HUES64 (cell line): Measurements from ENCODE around the gene ZSWIM4.

Experiments used
- H3K27ac ChIP-seq: 2 replicates; pipeline ENCODE4 v1.7.0; 2013; ENCODE audit warnings: low read depth, low read length, inconsistent platforms
- H3K27me3 ChIP-seq: 2 replicates; pipeline ENCODE4 v1.6.1; 2013; ENCODE audit warnings: mild to moderate bottlenecking, low read length; ENCODE audit not compliant: insufficient read depth
- H3K36me3 ChIP-seq: 2 replicates; pipeline ENCODE4 v1.6.1; 2013; ENCODE audit warnings: mild to moderate bottlenecking, low read length; ENCODE audit not compliant: insufficient read depth
- H3K4me1 ChIP-seq: 2 replicates; pipeline ENCODE4 v1.6.1; 2013; ENCODE audit warnings: mild to moderate bottlenecking, low read length, moderate library complexity; ENCODE audit not compliant: insufficient read depth
- H3K4me3 ChIP-seq: 2 replicates; pipeline ENCODE4 v1.5.1; 2013; ENCODE audit warnings: mild to moderate bottlenecking, low read length, moderate library complexity
- H3K9ac ChIP-seq: 2 replicates; pipeline ENCODE4 v1.6.1; 2013; ENCODE audit warnings: mild to moderate bottlenecking, low read depth, low read length
- H3K9me3 ChIP-seq: 2 replicates; pipeline ENCODE4 v1.6.1; 2013; ENCODE audit warnings: low read depth, low read length; ENCODE audit not compliant: insufficient read depth
- WGBS: fragments of 150-250, 120-280 bp; methylation state at CpG from one replicate; pipeline ENCODE4 v1.1.7; 2013; ENCODE audit warnings: missing lambda C conversion rate; 5-methylcytosine and 5-hydroxymethylcytosine counted together

ZSWIM4 gene

DNA sequence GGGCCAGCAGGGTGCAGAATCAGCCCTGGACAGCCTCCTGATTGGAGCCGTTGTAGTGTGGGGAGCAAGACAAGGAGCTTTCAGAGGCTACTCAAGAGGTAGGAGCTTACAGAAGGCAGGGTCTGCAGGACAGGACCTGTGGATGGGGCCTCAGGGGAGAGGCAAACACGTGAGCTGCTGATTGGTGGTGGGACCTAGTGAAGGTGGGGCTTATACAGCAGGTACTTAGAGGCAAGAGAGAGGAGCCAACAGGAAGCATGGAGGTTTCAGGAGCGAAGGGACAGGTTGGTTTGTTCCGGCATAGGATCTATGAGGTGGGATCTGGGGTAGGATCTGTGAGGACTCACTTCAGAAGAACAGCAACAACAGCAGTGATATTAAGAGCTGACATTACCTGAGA is 32.4 kb downstream of the ZSWIM4 start:
- 78% methylated on average over 4 of the region's 4 CpGs for WGBS
- Histone ChIP-seq H3K4me1 (no peaks in the 10 kb centered on the region; the same call in 1 of the 2 replicates), H3K9ac (no peak overlapping the region), H3K27ac (no peak overlapping the region), H3K9me3 (no peaks in the 10 kb centered on the region), H3K27me3 (no peaks in the 10 kb centered on the region), H3K4me3 (no peak overlapping the region), H3K36me3 (peaks cover 48% of the 10 kb centered on the region)

DNA sequence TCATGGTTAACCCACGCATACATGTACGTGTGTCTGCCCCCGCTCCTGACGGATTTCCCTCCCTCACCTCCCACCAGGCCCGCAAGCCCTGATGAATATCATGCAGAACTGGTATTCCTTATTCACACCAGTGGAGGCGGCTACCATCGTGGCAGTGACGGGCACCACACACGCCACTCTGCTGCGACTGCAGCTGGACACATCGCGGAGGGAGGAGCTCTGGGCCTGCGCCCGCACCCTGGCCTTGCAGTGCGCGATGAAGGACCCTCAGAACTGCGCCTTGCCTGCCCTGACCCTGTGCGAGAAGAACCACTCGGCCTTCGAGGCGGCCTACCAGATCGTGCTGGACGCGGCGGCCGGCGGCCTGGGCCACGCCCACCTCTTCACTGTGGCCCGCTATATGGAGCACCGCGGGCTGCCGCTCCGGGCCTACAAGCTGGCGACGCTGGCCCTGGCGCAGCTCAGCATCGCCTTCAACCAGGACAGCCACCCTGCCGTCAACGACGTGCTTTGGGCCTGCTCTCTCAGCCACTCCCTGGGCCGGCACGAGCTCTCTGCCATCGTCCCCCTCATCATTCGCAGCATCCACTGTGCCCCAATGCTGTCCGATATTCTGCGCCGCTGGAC is 35.0 kb downstream of the ZSWIM4 start:
- Histone ChIP-seq H3K27me3 (no peaks in the 10 kb centered on the region), H3K4me1 (no peaks in the 10 kb centered on the region; the same call in 1 of the 2 replicates), H3K27ac (no peak overlapping the region), H3K9me3 (no peaks in the 10 kb centered on the region), H3K4me3 (no peak overlapping the region), H3K9ac (no peak overlapping the region), H3K36me3 (peaks cover 31% of the 10 kb centered on the region)
- 96% methylated on average over 47 of the region's 47 CpGs for WGBS

DNA sequence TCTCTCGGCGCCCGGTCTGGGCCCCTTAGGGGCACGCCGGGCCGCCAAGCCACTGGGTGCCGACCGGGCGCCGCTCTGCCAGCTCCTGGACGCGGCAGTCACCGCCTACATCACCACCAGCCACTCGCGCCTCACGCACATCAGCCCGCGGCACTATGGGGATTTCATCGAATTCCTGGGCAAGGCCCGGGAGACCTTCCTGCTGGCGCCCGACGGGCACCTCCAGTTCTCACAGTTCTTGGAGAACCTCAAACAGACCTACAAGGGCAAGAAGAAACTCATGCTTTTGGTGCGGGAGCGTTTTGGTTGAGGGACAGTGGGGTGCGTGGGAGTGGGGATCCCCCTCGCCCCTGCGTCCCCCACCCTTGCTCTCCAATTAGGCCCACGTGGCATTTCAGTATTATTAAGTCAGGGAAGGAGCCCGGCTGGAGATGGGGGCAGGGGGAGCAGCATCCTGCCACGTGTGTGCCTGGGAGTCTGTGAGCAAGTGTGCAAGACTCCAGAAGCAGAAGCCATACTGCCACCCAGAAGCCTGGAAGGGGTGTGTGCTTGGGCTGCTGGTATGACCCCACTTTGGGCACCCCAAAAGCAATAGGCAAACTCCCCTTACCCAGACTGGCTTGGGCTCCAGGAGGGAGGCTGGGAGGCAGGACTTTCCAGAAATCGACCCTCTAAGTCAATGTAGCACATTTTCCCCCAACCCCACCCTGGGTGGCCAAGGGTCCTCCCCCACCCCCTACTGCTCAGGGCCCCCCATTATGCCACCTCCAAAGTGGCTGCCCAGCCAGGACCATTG is 35.7 kb downstream of the ZSWIM4 start:
- Histone ChIP-seq H3K27ac (no peak overlapping the region), H3K27me3 (no peaks in the 10 kb centered on the region), H3K36me3 (peaks cover 31% of the 10 kb centered on the region), H3K4me3 (no peak overlapping the region), H3K9me3 (no peaks in the 10 kb centered on the region), H3K9ac (no peak overlapping the region), H3K4me1 (no peaks in the 10 kb centered on the region; the same call in 1 of the 2 replicates)
- WGBS: 94% methylated on average over 32 of the region's 32 CpGs

DNA sequence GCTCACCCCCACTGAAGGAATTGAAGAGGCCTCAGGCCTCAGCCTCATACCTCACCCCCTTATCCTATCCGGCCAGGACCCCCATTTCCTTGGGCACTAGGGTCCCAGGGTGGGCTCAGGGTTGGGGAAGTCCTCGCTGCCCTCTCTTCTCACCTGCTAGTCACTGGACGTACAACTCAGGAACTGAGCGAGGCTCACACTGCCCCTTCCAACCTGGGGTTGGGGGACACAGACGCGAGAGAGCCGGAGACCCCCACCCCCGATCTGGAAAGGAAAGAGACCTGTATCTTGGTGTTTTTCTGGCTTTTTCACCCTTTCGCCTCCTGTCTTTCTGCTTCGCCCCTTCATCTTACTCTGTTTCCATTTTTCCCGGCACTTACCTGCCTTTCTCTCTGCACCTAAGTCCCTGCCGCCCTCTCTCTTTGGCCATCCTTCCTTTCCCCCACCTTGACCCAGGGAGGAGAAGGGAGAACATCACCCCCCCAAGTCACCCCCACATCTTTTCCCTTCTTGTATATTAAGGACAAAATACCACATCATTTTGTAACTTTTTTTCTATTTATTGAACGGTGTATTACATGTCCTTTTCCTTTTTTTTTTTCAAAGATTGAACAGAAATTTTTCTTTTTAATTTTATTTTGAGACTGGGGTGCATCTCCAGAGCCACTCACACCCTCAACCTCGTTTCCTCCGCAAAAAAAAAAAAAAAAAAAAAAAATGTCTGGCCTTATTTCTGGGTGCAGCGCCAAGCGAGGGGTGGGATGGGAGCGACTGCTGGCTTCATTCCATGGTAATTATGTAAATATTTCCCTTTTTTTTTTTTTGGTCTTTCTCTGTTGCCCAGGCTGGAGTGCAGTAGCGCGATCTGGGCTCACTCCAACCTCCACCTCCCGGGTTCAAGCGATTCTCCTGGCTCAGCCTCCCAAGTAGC is 36.6 kb downstream of the ZSWIM4 start:
- H3K27ac ChIP-seq: no peak overlapping the region
- peaks cover 26% of the 10 kb centered on the region for H3K36me3 ChIP-seq
- no peak overlapping the region for H3K9ac ChIP-seq
- no peaks in the 10 kb centered on the region for H3K9me3 ChIP-seq
- WGBS: 95% methylated on average over 19 of the region's 22 CpGs
- no peaks in the 10 kb centered on the region for H3K4me1 ChIP-seq
- no peak overlapping the region for H3K4me3 ChIP-seq
- no peaks in the 10 kb centered on the region for H3K27me3 ChIP-seq

DNA sequence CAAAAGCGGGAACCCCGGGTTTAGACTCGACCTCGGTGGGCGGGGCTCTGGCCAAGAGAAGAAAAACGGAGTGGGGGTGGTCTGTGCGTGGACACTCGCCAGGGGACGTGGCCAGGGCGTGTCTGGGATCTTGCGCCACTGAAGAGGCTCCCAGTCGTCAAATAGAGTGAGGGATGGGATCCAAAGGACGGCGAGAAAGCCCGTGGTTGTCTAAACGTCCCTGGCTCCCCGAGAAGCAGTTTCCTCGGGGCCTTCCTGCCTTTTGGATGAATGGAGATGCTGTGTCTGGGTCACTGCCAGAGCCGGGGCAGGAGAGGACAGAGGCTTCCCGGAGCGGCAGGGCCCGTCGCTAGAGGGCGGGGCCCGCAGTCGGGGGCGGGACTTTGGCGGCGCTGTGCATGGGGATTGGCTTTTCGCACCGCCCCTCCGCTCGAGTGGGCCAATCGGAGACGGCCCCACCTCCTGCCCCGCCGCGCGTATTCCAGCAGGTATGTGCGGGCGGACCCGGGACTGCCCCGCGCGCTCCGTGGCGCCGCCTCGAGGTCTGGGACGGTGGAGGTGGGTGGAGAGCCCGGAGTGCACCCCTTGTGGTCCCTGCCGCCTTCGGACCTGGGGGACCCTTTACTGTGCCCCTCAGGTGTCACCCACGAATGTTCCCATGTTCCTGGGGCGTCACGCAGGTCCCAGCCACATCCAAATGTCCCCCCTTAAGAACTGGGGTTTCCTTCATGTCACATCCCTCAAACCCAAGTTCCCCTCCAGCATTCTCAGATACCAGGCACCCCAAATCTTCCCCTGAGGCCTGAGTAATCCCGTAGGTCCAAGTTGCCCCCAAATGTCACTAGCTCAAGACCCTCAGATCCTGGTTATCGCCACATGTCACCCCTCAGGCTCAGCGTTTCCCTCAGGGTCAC is 38.3 kb downstream of the ZSWIM4 start:
- Histone ChIP-seq H3K27me3 (no peaks in the 10 kb centered on the region), H3K4me3 (peak overlapping the region; percentile 49), H3K36me3 (peaks cover 19% of the 10 kb centered on the region), H3K4me1 (no peaks in the 10 kb centered on the region), H3K9me3 (no peaks in the 10 kb centered on the region), H3K27ac (0 out of 2 replicates have a peak overlapping the region, but pooled peaks have one; percentile 3), H3K9ac (peak overlapping the region; percentile 19; the same call in 1 of the 2 replicates)
- WGBS: 14% methylated on average over 59 of the region's 59 CpGs

DNA sequence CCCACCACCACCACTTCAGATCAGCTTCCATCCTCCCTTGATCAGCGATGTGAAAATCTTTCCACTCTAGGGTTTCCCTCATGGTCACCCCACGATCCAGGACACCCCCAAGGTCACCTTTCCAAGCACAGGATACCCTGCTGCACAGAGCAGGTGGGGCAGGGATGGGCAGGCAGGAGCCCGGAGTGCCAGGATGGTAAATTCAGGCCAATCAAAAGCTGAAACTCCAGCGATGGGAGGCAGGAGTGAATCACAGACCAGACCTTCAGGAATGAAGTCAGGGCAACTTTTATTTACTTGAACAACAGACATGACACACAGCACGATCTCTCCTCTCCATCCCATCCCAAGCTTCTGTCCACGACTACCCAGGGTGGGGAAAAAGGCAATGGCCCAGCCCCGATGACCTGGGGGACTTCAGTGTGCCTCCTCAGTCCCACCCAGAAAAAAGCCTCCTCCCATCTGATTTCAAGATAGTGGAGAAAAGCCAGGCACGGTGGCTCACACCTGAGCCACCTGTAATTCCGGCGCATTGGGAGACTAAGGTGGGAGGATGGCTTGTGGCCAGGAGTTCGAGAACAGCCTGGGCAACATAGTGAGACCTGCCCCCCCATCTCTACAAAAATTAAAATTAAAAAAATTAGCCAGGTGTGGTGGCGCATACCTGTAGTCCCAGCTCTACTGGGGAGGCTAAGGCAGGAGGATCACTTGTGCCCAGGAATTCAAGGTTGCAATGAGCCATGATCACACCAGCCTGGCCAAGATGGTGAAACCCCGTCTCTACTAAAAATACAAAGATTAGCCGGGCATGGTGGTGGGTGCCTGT is 39.2 kb downstream of the ZSWIM4 start:
- Histone ChIP-seq H3K27ac (no peak overlapping the region), H3K9ac (no peak overlapping the region), H3K27me3 (no peaks in the 10 kb centered on the region), H3K4me1 (0 out of 2 replicates have a peak, but pooled peaks cover 5% of the 10 kb centered on the region), H3K36me3 (peaks cover 13% of the 10 kb centered on the region), H3K4me3 (no peak overlapping the region), H3K9me3 (no peaks in the 10 kb centered on the region)
- WGBS: 92% methylated on average over 14 of the region's 14 CpGs

DNA sequence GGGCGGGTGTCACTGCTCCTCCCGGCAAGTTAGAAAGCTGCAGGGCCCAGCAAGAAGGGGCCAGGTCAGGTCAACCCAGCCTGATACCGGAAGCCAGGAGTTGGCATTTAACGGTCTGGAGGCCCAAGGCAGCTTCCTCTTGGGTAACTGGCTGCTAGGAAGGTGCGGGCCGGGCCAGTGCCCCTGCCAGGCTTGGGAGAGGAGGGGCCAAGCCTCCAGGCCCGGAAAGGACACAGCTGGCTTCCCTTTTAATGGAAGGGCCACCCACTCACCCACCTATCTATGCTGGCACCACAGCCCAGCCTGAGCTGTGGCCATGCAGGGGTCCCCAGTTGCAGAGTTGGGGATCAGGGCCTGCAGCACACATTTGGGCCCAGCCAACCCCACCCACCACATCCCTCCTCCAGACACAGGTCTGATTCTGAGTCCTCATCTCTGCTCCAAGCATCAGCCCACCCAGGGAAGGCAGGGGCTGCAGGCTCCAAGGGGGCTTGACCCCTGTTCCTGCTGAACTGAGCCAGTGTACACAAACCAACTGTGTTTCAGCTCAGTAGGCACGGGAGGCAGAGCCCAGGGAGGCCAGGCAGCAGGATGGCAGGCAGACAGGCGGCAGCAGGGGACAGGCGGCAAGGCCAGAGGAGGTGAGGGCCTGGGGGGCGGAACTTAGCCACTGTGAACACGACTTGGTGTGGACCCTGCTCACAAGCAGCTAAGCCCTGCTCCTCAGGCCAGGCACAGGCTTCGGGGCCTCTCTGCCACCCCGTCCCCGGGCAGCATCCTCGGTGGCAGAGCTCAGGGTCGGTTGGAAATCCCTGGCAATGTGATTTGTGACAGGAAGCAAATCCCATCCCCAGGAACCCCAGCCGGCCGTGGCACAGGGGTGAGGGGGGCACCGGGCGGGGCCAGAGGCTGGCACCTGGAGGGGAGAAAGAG is 40.8 kb downstream of the ZSWIM4 start:
- WGBS: 90% methylated on average over 21 of the region's 21 CpGs
- Histone ChIP-seq H3K4me3 (no peak overlapping the region), H3K27me3 (no peaks in the 10 kb centered on the region), H3K36me3 (peaks cover 1% of the 10 kb centered on the region), H3K4me1 (0 out of 2 replicates have a peak, but pooled peaks cover 5% of the 10 kb centered on the region), H3K9ac (no peak overlapping the region), H3K9me3 (no peaks in the 10 kb centered on the region), H3K27ac (0 out of 2 replicates have a peak overlapping the region, but pooled peaks have one; percentile 13)

DNA sequence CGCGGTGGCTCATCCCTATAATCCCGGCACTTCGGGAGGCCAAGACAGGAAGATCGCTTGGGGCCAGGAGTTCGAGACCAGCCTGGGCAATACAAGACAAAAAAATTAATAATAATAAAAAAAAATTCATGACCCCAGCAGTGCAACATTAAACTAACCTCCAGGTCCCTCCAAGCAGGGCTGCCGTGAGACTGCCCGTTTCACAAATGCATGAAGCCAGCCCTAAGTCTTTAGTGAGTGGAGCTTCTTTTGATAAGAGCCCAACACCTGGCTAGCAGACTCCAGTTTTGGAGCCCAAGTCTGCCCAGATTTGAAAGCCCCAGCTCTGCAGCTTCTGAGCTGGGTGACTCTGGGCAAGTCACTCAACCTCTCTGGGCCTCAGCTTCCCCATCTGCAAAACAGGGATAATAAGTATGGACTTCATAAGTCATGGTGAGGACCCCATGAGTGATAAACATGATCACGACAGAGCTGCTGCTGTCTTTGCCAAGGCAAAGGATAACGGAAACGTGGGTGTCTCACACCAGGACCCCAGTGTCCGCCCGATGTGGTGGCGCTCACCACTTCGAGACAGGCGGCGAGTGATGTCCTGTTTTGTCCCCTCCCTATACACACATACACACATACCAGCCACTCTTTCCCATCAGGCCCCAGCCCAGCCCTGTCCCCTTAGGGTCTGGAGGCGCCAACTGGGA is 43.3 kb downstream of the ZSWIM4 start:
- Histone ChIP-seq H3K9ac (0 out of 2 replicates have a peak overlapping the region, but pooled peaks have one; percentile 31), H3K9me3 (no peaks in the 10 kb centered on the region), H3K4me3 (no peak overlapping the region), H3K4me1 (peaks cover 15% of the 10 kb centered on the region), H3K27ac (no peak overlapping the region), H3K36me3 (no peaks in the 10 kb centered on the region; the same call in 1 of the 2 replicates), H3K27me3 (no peaks in the 10 kb centered on the region)
- WGBS: 96% methylated on average over 17 of the region's 18 CpGs
